ENCODE results near the gene CYS1.

DNA sequence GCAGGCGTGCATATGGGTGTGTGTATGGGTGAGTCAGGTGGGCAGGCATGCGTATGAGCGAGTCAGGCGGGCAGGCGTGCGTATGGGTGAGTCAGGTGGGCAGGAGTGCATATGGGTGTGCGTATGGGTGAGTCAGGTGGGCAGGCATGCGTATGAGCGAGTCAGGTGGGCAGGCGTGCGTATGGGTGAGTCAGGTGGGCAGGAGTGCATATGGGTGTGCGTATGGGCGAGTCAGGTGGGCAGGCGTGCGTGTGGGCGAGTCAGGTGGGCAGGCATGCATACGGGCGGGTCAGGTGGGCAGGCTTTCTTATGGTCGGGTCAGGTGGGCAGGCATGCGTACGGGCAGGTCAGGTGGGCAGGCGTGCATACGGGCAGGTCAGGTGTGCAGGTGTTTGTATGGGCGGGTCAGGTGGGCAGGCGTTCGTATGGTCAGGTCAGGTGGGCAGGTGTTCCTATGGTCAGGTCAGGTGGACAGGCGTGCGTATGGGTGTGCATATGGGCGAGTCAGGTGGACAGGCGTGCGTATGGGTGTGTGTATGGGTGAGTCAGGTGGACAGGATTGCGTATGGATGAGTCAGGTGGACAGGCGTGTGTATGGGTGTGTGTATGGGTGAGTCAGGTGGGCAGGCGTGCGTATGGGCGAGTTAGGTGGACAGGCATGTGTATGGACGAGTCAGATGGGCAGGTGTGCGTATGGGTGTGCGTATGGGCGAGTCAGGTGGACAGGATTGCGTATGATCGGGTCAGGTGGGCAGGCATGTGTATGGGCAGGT is 65.6 kb downstream of the CYS1 start:
- TF ChIP-seq POLR2AphosphoS5 (IDR thresholded peaks at IDR 0.05; ENCODE audit: insufficient read depth, low read depth, low read length) (no peak), EZH2 (IDR thresholded peaks at IDR 0.05; ENCODE audit: borderline replicate concordance, low read depth, low read length, severe bottlenecking) (no peak), GATA2 (IDR thresholded peaks at IDR 0.05; ENCODE audit: insufficient read depth, insufficient read length, low read depth, low read length) (no peak), POLR2A (IDR thresholded peaks at IDR 0.05; ENCODE audit: low read depth, low read length) (no peak), JUN (IDR thresholded peaks at IDR 0.05; ENCODE audit: borderline replicate concordance, insufficient read depth, insufficient read length, low read depth) (no peak), FOS (IDR thresholded peaks at IDR 0.05; ENCODE audit: borderline replicate concordance, insufficient read depth, low read length) (no peak)
- TF ChIP-seq, protein P1, sequence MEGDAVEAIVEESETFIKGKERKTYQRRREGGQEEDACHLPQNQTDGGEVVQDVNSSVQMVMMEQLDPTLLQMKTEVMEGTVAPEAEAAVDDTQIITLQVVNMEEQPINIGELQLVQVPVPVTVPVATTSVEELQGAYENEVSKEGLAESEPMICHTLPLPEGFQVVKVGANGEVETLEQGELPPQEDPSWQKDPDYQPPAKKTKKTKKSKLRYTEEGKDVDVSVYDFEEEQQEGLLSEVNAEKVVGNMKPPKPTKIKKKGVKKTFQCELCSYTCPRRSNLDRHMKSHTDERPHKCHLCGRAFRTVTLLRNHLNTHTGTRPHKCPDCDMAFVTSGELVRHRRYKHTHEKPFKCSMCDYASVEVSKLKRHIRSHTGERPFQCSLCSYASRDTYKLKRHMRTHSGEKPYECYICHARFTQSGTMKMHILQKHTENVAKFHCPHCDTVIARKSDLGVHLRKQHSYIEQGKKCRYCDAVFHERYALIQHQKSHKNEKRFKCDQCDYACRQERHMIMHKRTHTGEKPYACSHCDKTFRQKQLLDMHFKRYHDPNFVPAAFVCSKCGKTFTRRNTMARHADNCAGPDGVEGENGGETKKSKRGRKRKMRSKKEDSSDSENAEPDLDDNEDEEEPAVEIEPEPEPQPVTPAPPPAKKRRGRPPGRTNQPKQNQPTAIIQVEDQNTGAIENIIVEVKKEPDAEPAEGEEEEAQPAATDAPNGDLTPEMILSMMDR (IDR thresholded peaks at IDR 0.05; ENCODE audit: extremely low read depth in 1 of 2, insufficient read depth in 1 of 2, low read depth in 1 of 2, low read length in 2 of 2), result no peak
- TF ChIP-seq, protein P2, sequence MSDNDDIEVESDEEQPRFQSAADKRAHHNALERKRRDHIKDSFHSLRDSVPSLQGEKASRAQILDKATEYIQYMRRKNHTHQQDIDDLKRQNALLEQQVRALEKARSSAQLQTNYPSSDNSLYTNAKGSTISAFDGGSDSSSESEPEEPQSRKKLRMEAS (IDR thresholded peaks at IDR 0.05; ENCODE audit: insufficient read depth, insufficient read length), result no peak

Measured in endothelial cell of umbilical vein (primary cell).